ENCODE measurements around the gene CD244. TPM values are rescaled to one million over a fixed set of nuclear protein-coding genes. Genes with fewer than 3 reads are reported as not detected.
"Not testable (repeated sequence)": the region's sequence is repeated elsewhere in the genome, so short reads cannot be mapped to it uniquely, and the experiment has no call there.

The CD244 gene
- total RNA-seq, 2 donors from 2014 or later, result 0.37 to 0.87 TPM

GRCh38 chr1:160797861-160798273 is 64.8 kb downstream of the CD244 start:
- intact Hi-C loops (cut with DNase I, micrococcal nuclease), result no loop called here
- DNase-seq (no peak), ATAC-seq (no peak)

- intact Hi-C loops (cut with DNase I, micrococcal nuclease), result no loop called here
- ATAC-seq (no peak), DNase-seq (no peak)
Measured at GRCh38 chr1:160797271-160797709, 65.4 kb downstream of the CD244 start.

- ATAC-seq, result peak; percentile 46
- intact Hi-C loops (cut with DNase I, micrococcal nuclease), result no loop called here
- DNase-seq, result peak; percentile 47 to 52
Measured at GRCh38 chr1:160795951-160796383, 66.7 kb downstream of the CD244 start, which contains the start of gene LY9. TSS of gene LY9 (plus strand) at chr1:160796174. CDS start at chr1:160796188, 14 bp downstream.

- ATAC-seq (no peak), DNase-seq (no peak)
- intact Hi-C loops (cut with DNase I, micrococcal nuclease), result no loop called here
Measured at GRCh38 chr1:160794376-160794775, 68.3 kb downstream of the CD244 start.

- no peak for DNase-seq
- ATAC-seq, result no peak
- intact Hi-C loops (cut with DNase I, micrococcal nuclease), result no loop called here
Measured at GRCh38 chr1:160789702-160790611, 72.7 kb downstream of the CD244 start.

- intact Hi-C loops (cut with DNase I, micrococcal nuclease), result no loop called here
- ATAC-seq (no peak), DNase-seq (no peak)
Measured at GRCh38 chr1:160789051-160789701, 73.5 kb downstream of the CD244 start.

GRCh38 chr1:160782988-160783765 is 79.5 kb downstream of the CD244 start:
- intact Hi-C loops (cut with DNase I, micrococcal nuclease), result not testable (repeated sequence)
- ATAC-seq, result peak; percentile 35

GRCh38 chr1:160781914-160782689 is 80.6 kb downstream of the CD244 start:
- DNase-seq, result no peak
- intact Hi-C loops (cut with DNase I, micrococcal nuclease), result no loop called here

More at GRCh38 chr1:160782988-160783765, 79.5 kb downstream of the CD244 start:
- peak; percentile 65 to 81 for DNase-seq

GRCh38 chr1:160781186-160781766 is 81.4 kb downstream of the CD244 start:
- intact Hi-C loops (cut with DNase I, micrococcal nuclease), result no loop called here

More at GRCh38 chr1:160781914-160782689, 80.6 kb downstream of the CD244 start:
- ATAC-seq, result peak; percentile 41

GRCh38 chr1:160780398-160780755 is 82.3 kb downstream of the CD244 start:
- DNase-seq, result no peak
- no peak for ATAC-seq
- intact Hi-C loops (cut with DNase I, micrococcal nuclease), result no loop called here

More at GRCh38 chr1:160781186-160781766, 81.4 kb downstream of the CD244 start:
- DNase-seq, result peak; percentile 73 to 83
- ATAC-seq, result peak; percentile 95

Other genes starting within 250 kb of the CD244 start
- gene SLAMF1, start 215.8 kb downstream of the CD244 start, total RNA-seq, result 1 to 10 TPM in 1 of 2 donors, under 1 TPM in 1; 0.92 to 2.0 TPM
- 1 to 10 TPM; 2.2 to 7.4 TPM for gene CD48, start 151.1 kb downstream of the CD244 start, total RNA-seq
- 10 to 100 TPM in 1 of 2 donors, 1 to 10 TPM in 1; 2.2 to 12.9 TPM for gene SLAMF7, start 123.6 kb downstream of the CD244 start, total RNA-seq
- gene LY9, start 66.7 kb downstream of the CD244 start, total RNA-seq, result 1 to 10 TPM in 1 of 2 donors, under 1 TPM in 1; 0.67 to 2.6 TPM
- gene ITLN1, start 22.3 kb upstream of the CD244 start, total RNA-seq, result 100 to 1,000 TPM; 268 to 512 TPM
- gene ITLN2, start 91.9 kb upstream of the CD244 start, total RNA-seq, result not detected
- 100 to 1,000 TPM; 145 to 202 TPM for gene F11R, start 158.3 kb upstream of the CD244 start, total RNA-seq
- 100 to 1,000 TPM in 1 of 2 donors, 10 to 100 TPM in 1; 92.1 to 120 TPM for gene TSTD1, start 176.1 kb upstream of the CD244 start, total RNA-seq
- gene USF1, start 183.1 kb upstream of the CD244 start, total RNA-seq, result 10 to 100 TPM; 67.4 to 72.4 TPM
- 1 to 10 TPM; 2.7 to 8.7 TPM for gene ARHGAP30, start 207.0 kb upstream of the CD244 start, total RNA-seq
- gene NECTIN4, start 226.7 kb upstream of the CD244 start, total RNA-seq, result 1 to 10 TPM; 3.0 to 6.1 TPM
- gene KLHDC9, start 235.5 kb upstream of the CD244 start, total RNA-seq, result 10 to 100 TPM; 10.1 to 11.1 TPM